Suppressor macrophage treated with lipopolysaccharide for 1 hour (primary cell): ENCODE data around the gene SMIM32.

ENCODE experiments used
- DNase-seq, 3 donors: peaks; one replicate each; pipeline ENCODE4 v3.0.0-alpha.2; 2020 to 2022

SMIM32 gene

GRCh38 chr5:136206361-136206760, 13.4 kb upstream of the SMIM32 start:
- peak; percentile 20 to 46 (median 37) for DNase-seq

GRCh38 chr5:136205941-136206340, 13.0 kb upstream of the SMIM32 start:
- DNase-seq, result no peak

DNA sequence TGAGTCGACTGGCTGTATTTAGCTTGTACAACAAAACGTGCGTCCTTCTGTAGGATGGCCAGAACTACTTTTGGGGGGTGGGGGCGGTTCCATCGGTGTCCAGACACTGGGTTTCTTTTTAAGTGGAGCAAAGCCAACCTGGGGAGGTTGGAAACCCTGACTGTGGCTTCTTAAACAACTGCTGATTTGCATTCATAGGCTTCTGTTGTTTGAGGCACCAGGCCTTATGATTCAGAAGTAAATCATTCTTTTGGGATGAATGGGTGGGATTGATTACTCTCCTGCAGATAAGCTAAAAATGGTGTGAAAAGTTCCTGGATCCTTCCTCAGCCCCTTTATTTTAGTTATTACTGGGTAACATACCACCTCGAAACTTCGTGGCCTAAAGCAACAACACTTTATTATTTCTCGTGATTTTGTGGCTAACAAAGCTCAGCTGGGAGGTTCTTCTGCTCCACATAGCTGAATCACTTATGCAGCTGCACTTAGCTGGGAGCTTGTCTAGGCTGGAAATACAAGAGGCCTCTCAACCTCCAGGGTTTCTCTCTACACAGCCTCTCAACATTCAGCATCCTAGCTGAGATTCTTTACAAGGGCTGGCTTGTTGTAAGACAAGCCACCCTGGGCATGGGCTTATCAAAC, 12.2 kb upstream of the SMIM32 start:
- no peak for DNase-seq

DNA sequence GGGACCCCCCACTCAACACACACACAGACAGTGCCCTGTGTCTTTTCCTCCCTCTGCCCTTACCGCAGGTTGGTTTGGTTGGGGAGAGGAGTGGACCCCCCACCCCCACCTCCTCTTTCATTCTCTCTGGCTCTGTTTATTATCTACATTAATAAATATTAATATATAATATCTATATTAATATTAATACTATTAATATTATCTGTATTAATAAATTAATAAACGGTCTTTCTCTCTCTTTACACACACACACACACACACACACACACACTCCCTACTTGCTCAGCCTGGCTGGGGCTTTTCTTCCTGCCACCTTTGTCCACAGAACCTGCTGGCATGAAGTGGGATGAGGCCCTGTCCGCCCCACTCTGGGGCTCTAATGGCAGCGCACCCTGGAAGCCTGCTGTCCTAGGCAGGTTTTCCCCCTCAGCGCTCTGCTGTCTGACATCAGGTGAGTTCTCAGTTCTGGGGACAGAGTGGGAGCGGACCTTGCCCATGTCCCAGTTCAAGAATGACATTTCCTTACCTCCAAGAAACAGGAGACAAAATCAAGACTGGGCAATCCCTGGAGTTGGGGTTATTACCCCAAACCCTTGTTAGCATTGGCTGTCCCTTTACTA, 10.5 kb upstream of the SMIM32 start:
- DNase-seq, result no peak

DNA sequence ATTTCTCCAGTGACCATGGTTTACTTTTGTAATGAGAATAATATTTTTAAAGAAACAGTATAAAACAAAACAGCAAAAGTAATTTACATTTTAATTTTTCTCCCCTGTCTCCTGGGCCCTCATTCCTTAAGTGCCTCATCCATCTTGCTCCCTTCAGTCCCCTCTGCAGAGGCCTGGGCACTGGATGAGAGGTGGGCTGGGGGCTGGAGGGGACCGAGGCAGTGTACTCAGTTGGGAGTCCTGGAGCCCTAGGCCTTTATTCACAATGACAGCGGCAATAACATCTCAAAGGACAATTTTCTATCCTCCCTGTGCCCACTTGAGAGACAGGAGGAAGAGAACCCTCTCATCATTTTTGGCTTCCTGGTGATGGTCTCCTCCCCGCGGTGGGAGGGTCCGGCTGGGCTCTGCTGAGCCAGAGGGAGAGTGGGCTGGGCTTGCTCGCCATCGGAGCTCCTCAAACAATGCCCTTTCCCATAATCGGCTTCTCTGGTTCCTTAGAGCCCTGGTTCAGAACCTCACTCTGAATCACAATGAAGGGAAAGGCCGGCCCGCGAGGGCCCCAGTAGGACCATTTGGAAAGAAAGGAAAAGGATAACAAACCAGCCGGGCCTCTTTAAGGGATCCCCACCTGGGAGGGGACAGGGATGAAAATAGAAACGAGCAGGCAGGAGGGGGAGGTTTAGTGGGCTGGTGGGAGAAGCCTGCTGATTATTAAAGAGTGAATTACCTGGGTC, 9.7 kb upstream of the SMIM32 start:
- DNase-seq, result no peak

DNA sequence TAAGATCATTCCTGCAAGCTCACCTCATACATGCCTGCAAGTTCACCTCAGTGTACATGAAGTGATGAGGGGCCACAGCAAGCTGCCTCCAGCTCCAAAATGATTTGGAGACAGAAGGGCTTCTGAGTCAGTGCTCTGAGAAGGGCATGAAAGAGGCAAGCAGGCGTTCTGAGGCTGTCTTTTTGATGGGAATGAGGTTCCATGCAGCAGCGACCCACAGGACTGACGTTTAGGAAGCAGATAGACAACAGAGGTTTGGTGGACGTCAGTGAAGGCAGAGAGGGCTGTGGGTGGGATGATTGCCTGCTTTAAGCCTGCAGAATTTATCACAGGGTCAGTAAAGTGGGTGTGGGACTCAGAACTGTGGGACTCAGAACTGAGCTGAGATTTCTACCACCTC, 8.9 kb upstream of the SMIM32 start:
- DNase-seq, result no peak

DNA sequence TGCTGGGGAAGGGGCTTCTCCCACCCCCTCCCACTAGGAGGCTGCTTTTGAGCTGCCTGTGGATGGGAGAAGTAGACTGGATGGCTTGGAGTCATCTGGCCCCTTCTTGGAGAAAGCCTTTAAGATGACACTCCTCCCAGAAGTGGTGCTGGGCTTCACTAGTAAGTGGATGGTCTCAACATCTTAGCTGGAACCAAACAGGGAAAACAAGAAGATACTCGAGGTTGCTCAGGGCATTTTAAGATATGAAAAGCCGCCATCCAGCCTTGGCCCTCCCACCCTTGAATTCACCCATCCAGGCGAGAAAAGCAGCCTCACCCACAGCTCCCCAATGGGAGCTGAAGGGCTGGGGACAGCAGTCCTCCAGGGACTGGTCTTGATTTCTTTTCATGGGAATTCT, 7.8 kb upstream of the SMIM32 start:
- no peak for DNase-seq

DNA sequence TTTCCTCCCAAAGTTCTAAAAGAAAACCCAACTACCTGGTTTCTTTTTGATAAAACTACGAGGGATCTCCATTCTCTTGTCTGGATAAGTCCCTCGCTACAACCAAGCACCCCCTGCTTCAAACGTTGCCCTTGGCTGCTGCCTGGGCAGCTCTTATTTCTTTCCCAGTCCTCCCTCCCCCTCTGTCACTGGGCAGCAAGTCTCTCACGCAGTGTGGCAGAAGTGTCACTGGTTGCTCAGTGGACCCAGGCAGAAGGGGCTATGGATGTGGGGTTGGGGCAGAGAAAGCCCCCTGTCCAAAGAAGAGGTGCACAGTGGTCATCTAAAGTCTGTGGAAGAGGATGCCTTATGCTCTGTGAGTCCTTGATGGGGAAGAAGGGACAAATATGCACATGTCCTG, 7.2 kb upstream of the SMIM32 start:
- DNase-seq, result no peak

DNA sequence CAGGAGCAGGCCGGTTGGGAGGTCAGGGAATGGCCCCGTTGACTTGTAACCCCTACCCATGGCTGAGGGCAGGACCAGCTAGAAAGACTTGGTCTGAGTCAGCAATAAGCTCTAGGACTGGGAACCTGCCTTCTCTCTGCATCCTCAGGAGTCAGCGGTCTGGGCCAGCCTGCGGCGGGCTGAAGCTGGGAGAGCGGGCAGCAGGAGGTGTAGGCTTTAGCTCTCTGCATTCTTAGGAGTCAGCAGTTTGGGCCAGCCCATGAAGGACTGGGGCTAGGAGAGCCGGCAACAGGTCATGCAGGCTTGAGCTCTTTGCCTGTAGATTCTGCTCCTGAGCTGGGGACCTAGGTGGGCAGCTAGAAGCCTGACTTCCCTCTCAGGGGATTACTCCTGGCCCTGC, 6.4 kb upstream of the SMIM32 start:
- no peak for DNase-seq

DNA sequence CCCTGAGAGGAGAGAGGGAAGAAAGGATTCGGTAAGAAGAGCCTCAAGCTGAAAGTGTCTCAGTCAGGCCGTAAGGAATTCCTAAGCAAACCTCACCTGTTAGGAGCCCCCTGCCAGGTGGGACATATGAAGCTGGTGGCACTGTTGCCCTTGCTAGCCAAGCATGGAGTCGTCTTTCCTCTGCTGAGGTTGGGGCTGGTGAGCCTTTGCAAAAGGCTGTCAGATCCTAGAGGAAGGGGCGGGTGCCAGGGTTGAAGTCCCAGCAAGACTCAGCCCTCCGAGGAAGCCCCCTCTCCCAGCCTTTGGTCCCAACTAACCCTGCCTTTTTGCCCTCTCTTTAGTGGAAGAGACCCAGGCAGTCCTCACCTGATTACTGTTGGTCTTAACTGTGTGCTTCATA, 5.5 kb upstream of the SMIM32 start:
- DNase-seq, result no peak

DNA sequence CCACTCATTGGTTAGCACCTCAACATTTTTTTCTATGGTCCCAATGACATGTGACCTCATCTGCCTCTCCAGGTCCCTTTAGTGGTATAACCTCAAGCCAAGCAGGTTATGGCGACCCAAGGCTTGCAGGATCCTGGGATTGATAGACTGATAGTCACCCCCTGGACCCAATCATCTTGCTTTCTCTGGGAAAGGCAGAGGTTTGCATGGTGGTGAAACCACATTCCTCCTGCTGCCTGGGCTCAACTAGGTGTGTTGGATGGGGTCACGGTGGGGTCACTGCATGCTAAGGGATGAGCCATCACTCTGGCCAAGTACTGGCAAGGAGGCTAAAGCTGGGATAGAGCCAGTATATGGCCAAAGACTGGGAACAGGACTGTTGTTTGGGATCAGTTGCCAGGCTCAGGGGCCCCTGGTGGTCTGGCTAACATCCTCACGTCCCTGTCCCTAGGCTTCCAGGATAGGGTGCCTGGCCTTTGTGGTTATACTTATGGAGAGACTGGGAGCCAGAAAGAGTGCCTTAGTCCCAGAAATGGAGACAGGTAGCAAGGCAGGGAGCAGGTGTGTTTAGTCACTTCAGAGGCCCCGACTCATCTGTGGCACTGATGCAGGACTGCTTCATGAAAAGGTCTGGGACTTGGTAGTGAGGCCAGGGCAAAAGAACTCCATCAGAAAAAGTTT, 4.6 kb upstream of the SMIM32 start:
- DNase-seq, result no peak

GRCh38 chr5:136195971-136196820, 3.2 kb upstream of the SMIM32 start:
- peak; percentile 41 to 54 (median 44) for DNase-seq

DNA sequence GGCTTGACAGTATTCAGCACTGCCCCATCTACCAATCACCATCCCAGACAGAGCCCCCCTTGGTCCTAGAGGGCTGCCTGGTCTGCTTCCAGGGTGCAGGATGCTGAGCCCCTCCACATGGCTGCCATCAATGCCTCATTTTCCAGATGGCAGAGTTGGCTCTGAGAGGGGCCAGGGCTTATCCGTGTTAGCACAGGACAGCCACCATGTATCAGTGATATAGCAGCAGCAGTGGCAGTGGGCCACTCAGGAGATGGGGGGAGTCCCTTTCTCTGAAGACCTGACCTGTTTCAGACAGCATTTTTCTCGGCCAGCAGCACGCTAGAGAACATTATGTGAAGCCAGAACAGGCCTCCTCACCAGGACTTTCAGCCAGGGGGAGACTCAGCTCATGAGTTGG, 1.6 kb upstream of the SMIM32 start:
- DNase-seq, result no peak

- no peak for DNase-seq
Observed at GRCh38 chr5:136193322-136193935, 467 bp upstream of the SMIM32 start.

- peak in 1 of 3 donors; percentile 11 for DNase-seq
Observed at GRCh38 chr5:136192015-136192525, 892 bp downstream of the SMIM32 start.

DNA sequence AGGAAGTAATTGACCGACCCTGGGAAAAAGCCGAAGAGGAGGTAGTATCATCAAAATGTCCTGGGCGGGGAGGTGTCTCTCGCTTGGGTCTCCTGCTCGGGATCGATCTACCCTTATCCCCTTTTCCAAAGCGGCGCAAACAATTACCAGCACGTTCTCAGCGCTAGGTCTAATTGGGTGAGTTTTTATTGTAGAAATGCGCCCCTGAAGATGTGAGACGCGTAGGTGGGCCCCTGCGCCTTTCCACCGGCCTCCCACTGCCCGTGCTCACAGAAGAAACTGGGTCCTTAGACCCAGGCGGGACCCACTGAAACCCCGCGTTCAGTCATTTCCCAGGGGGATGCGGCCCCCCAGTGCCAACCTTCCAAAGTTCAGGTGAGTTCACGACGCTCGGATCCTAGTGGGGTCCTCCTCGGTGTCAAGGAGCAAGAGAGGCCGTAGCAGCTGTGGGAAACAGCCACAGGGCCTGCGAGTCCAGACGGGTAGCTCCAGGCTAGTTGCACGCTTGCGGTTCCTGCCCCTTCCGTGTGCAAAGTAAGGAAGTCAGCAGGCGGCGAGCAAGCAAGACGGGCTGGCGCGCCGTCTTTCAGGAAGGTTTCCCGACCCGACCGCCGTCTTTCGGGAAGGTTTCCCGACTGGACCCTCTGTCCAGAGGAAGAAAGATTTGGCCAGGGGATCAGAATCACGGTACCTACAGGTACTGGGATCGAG, 1.5 kb downstream of the SMIM32 start:
- peak; percentile 21 to 43 (median 31) for DNase-seq

DNA sequence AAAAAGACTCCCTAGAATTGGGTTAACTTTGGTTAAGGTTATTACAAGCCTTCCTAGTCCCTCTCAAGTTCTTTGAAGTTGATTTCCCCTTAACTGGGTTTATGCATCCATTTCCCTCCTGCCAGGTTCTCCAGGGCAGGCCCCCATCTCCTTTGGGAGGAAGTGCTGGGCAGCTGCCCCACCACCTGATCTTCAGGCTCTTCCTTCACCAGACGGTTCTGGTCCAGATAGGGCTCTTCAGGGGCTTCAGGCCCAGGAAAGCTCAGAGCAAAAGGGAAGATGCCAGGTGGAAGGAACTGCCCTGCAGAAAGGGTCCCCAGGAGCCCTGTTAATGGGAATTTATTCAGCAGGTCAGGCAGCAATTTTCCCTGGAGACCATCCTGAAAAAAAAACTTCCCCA, 2.1 kb downstream of the SMIM32 start:
- DNase-seq, result no peak

DNA sequence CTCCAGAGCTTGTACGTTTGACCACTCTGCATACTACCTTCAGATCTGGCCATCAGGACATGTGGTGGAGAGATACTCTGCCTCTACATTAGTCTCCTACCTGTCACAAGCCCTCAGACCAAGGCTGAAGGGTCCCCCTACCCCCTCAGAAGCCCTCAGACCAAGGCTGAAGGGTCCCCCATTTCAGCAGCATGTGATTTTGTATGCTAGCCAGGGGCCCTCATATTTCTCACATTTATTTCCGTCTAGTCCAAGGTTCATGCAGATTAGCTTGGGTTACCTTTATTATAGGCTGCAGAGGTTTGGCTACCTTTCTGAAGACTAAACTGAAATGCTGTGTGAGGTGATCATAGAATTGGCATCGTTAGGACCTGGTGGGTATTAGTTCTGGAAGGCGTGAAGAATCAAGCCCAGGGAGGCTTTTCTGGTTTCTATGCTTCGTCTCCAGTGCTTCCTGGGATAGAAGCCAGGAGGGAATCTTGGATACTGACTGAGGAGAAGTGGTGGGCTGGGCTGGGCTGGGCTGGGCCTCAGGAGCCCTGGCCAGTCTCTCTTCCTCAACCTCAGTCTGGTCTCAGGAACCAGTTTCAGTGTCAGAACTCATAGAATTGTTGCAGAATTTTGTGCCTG, 2.8 kb downstream of the SMIM32 start:
- no peak for DNase-seq

DNA sequence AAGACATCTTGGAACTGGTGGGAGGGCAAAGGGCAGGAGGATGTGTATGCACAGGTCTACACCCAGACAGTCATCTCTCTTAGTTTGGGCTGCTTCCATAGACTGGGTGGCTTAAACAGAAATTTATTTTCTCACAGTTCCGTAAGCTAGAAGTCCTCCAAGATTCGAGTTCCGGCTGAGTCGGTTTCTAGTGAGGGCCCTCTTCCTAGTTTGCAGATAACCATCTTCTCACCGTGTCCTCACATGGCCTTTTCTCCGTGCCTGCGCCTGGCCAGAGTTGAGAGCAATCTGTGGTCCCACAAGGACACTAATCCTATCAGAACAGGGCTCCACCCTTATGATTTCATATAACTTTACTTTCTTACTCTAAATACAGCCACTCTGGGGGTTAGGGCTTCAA, 4.1 kb downstream of the SMIM32 start:
- DNase-seq, result no peak

DNA sequence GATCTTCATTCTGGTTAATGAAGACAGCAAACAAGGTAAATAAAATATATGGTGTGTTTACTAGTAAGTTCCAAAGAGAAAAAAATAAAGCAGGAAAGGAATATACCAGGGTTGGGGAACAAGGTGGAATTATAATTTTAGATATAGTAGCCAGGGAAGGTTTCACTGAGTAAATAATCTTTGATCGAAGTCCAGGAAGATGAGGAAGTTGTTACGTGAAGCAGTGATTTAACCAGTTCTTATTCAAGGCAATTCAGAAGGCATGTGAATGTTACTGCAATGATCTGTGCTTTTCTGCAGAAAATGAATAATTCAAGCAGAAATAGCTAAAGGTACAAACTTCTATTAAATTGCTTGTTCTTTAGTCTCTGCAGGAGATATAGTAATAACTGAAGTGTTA, 6.2 kb downstream of the SMIM32 start:
- DNase-seq, result no peak
